PC-9 (cell line): ENCODE data around the gene EDA.

Experiments
- EZH2 ChIP-seq: fragments of 200-600 bp; sonication (generic); IDR thresholded peaks from 2 replicates; pipeline ENCODE4 v1.8.0; 2017; ENCODE audit warnings: antibody characterized with exemption, low read depth
- TF ChIP-seq, protein P1 (sequence below): fragments of 200-600 bp; sonication (generic); conservative IDR thresholded peaks from 2 replicates; pipeline ENCODE4 v1.6.1; 2017; ENCODE audit warnings: mixed run types, antibody characterized with exemption, mild to moderate bottlenecking, moderate library complexity

DNA sequence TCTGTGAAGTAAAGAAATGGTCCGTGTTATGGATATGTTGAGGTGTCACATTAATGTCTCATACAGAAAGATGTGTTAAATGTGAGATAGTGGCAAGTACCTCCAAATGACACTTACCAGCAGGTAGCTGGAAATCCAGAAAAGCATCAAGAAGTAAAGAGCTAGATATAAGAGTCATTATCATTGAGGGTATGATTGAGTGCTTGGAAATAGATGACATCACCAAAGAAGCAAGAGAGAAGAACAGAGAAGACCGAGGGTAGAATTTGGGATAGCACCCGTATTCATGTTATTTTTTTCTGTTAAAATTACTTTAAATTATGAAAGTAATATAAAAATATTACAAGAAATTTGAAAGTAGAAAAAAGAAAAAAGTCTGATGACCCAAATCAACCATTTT lies 15.7 kb upstream of the EDA start:
- TF ChIP-seq EZH2: no peak
- TF ChIP-seq, protein P1, sequence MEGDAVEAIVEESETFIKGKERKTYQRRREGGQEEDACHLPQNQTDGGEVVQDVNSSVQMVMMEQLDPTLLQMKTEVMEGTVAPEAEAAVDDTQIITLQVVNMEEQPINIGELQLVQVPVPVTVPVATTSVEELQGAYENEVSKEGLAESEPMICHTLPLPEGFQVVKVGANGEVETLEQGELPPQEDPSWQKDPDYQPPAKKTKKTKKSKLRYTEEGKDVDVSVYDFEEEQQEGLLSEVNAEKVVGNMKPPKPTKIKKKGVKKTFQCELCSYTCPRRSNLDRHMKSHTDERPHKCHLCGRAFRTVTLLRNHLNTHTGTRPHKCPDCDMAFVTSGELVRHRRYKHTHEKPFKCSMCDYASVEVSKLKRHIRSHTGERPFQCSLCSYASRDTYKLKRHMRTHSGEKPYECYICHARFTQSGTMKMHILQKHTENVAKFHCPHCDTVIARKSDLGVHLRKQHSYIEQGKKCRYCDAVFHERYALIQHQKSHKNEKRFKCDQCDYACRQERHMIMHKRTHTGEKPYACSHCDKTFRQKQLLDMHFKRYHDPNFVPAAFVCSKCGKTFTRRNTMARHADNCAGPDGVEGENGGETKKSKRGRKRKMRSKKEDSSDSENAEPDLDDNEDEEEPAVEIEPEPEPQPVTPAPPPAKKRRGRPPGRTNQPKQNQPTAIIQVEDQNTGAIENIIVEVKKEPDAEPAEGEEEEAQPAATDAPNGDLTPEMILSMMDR: no peak
